ENCODE measurements around the gene RGS17. TPM values are rescaled to one million over a fixed set of nuclear protein-coding genes. Genes with fewer than 3 reads are reported as not detected.
"Not testable (repeated sequence)": the region's sequence is repeated elsewhere in the genome, so short reads cannot be mapped to it uniquely, and the experiment has no call there.

RGS17 gene
- total and polyA plus RNA-seq, 12 donors: 0.04 to 0.41 (median 0.17) TPM; not detected in 1

DNA sequence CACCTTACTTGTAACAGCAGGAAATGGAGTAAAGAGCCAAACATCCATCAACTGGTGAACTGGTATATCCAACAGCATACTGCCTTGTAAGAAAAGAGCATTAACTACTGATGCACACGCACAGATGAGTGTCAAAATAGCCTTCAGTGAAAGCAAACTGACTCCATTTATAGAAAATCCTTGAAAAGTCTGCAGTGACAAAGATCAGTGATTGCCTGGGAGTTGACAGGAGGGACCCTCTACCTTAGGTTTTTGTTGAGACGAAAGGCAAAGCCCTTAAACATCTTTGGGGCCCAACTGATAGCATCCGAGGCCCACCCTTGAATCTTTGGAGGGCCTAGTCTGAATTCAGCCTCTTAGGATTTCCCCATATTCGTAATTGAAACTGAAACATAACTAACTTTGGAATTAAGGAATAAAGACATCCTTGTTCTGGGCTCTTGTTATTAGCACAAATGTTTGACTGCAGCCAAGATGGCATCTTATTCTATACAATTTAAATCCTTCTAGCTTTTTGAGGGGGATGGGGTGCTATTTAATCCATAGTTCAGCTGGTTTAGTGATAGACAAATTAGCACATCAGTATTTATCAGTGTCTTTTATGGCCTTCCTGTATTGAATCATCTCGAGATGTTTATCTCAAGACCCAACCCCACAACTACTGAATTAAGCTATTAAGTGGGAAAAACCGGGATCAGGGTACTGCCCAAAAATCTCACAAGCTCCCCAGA is 161.2 kb downstream of the RGS17 start:
- ATAC-seq: no peak
- WGBS, 2 donors: 95 to 96% methylated on average over 6 of the region's 6 CpGs
- Histone ChIP-seq H3K9me3 (peaks cover 0 to 34% (median 6%) of the 10 kb centered on the region in 11 donors), H3K27ac (no peak overlapping the region), H3K4me3 (no peak overlapping the region), H3K4me1 (peaks cover 0 to 13% (median 0%) of the 10 kb centered on the region in 9 donors), H3K36me3 (peaks cover 0 to 56% (median 30%) of the 10 kb centered on the region in 9 donors), H3K27me3 (no peaks in the 10 kb centered on the region)
- intact Hi-C loops (cut with DNase I): loop anchor here in 3 of 10 donors (5.0 to 10.0 kb wide), 2 partner anchors 42 to 55 kb away; no protein-coding TSS in a partner anchor
- DNase-seq: no peak
- TF ChIP-seq, protein P1, sequence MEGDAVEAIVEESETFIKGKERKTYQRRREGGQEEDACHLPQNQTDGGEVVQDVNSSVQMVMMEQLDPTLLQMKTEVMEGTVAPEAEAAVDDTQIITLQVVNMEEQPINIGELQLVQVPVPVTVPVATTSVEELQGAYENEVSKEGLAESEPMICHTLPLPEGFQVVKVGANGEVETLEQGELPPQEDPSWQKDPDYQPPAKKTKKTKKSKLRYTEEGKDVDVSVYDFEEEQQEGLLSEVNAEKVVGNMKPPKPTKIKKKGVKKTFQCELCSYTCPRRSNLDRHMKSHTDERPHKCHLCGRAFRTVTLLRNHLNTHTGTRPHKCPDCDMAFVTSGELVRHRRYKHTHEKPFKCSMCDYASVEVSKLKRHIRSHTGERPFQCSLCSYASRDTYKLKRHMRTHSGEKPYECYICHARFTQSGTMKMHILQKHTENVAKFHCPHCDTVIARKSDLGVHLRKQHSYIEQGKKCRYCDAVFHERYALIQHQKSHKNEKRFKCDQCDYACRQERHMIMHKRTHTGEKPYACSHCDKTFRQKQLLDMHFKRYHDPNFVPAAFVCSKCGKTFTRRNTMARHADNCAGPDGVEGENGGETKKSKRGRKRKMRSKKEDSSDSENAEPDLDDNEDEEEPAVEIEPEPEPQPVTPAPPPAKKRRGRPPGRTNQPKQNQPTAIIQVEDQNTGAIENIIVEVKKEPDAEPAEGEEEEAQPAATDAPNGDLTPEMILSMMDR (IDR thresholded peaks at IDR 0.05): no peak

DNA sequence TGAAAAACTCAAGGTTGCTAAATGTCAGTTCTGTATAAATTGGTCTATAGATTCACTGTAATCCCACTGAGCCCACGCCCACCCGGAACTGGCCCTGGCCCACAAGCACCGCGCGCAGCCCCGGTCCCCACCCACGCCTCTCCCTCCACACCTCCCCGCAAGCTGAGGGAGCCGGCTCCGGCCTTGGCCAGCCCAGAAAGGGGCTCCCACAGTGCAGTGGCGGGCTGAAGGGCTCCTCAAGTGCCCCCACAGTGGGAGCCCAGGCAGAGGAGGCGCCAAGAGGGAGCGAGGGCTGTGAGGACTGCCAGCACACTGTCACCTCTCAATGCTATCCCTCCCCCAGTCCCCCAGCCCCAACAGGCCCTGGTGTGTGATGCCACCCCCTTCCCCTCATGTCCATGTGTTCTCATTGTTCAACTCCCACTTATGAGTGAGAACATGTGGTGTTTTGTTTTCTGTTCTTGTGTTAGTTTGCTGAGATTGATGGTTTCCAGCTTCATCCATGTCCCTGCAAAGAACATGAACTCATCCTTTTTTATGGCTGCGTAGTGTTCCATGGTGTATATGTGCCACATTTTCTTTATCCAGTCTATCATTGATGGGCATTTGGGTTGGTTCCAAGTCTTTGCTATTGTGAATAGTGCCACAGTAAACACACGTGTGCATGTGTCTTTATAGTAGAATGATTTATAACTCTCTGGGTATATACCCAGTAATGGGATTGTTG is 164.8 kb downstream of the RGS17 start:
- not testable (repeated sequence) for H3K27me3 ChIP-seq, ATAC-seq, H3K4me3 ChIP-seq, DNase-seq, H3K27ac ChIP-seq, H3K4me1 ChIP-seq
- Histone ChIP-seq H3K36me3 (peaks cover 0 to 21% (median 15%) of the 10 kb centered on the region in 9 donors), H3K9me3 (peaks cover 0 to 39% (median 7%) of the 10 kb centered on the region in 11 donors)
- intact Hi-C loops (cut with DNase I): loop anchor here in 1 of 10 donors (10.0 kb wide), 1 partner anchor 58 kb away; no protein-coding TSS in a partner anchor
- WGBS, 2 donors: 87 to 92% methylated on average over 15 of the region's 15 CpGs

DNA sequence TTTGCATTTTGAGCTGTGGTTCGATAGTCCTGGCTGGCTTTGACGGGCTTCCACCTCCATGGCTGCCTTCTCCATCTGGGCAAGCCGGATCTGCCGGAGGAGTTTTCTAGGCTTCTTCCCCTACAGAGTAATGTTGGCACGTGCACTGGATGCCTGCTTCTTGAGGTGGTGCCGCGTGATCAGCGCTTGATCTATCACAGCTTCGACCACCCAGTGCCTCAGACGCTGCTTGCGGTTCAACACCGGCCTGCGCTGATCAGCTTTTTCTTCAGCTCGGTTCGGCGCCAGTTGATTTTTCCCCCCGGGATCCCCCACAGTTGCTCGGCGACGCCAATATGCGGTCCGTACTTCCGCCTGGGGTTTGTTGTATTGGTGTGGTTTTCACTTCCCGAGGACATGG is 171.7 kb downstream of the RGS17 start:
- DNase-seq (no peak), ATAC-seq (no peak)
- Histone ChIP-seq H3K4me1 (no peaks in the 10 kb centered on the region), H3K27ac (no peak overlapping the region), H3K9me3 (peaks cover 0 to 12% (median 0%) of the 10 kb centered on the region in 11 donors), H3K36me3 (no peaks in the 10 kb centered on the region), H3K4me3 (no peak overlapping the region), H3K27me3 (peaks cover 0 to 6% (median 0%) of the 10 kb centered on the region in 7 donors)
- TF ChIP-seq, protein P1 (IDR thresholded peaks at IDR 0.05): no peak
- intact Hi-C loops (cut with DNase I): loop anchor here in 3 of 10 donors (10.0 kb wide), 2 partner anchors 65 to 405 kb away; no protein-coding TSS in a partner anchor
- WGBS, 2 donors: 93 to 95% methylated on average over 24 of the region's 24 CpGs

DNA sequence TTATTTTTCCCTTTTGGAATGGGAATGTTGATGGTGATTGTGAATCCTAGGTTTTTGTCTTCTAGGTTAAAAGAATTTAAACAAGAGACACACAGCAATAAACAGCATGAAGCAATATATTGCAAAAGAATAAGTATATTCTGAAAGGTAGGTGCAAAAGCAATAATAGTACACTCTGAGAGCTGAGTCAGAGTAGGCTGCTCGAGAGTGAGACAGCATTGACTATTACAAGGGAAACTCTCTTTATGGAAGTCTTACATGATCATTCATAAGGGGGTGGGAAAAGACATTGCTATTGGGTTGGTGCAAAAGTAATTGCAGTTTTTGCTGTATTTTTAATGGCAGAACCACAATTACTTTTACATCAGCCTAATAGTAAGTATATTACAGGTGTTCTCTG is 173.3 kb downstream of the RGS17 start:
- peaks cover 0 to 6% (median 0%) of the 10 kb centered on the region in 7 donors for H3K27me3 ChIP-seq
- 67 to 74% methylated on average over 1 of the region's 1 CpG for WGBS, 2 donors
- DNase-seq (no peak), ATAC-seq (no peak)
- H3K4me1 ChIP-seq: no peaks in the 10 kb centered on the region
- no peaks in the 10 kb centered on the region for H3K36me3 ChIP-seq
- no peak overlapping the region for H3K27ac ChIP-seq
- H3K4me3 ChIP-seq: no peak overlapping the region
- TF ChIP-seq, protein P1 (IDR thresholded peaks at IDR 0.05): no peak
- H3K9me3 ChIP-seq: peaks cover 0 to 12% (median 0%) of the 10 kb centered on the region in 11 donors
- intact Hi-C loops (cut with DNase I): loop anchor here in 3 of 10 donors (10.0 kb wide), 2 partner anchors 67 to 403 kb away; no protein-coding TSS in a partner anchor

Other genes with a start within 250 kb of the RGS17 start
- 1 to 10 TPM in 9 of 10 donors, under 1 TPM in 1; 0.87 to 4.2 (median 1.6) TPM for gene FBXO5, start 148.2 kb downstream of the RGS17 start, total RNA-seq
- gene FBXO5, start 148.2 kb downstream of the RGS17 start, polyA plus RNA-seq: 1 to 10 TPM in 1 of 2 donors, under 1 TPM in 1; 0.80 to 1.2 TPM
- 10 to 100 TPM; 23.3 to 44.4 (median 26.4) TPM for gene MTRF1L, start 128.6 kb downstream of the RGS17 start, total RNA-seq
- gene MTRF1L, start 128.6 kb downstream of the RGS17 start, polyA plus RNA-seq: 10 to 100 TPM; 13.5 to 15.7 TPM